Superior temporal gyrus (tissue), 1 donor: Measurements from ENCODE around the gene FBXO41.
A peak's percentile ranks its signal among the peaks of the same experiment; 100 is the strongest.

Experiments used
- DNase-seq: peaks from one replicate; pipeline ENCODE4 v3.0.0-alpha.2; 2016; ENCODE audit errors: extremely low spot score

The FBXO41 gene

GRCh38 chr2:73214120-73215035 is 69.9 kb downstream of the FBXO41 start, which contains the start of gene SMYD5:
Gene SMYD5, plus strand, starts transcription at chr2:73214245. Its CDS starts 22 bp downstream, at chr2:73214267.
- peak; percentile 84 for DNase-seq

- peak; percentile 81 for DNase-seq
These were observed 71.7 kb downstream of the FBXO41 start for GRCh38 chr2:73212448-73213176.

GRCh38 chr2:73212098-73212447 is 72.2 kb downstream of the FBXO41 start:
- no peak for DNase-seq

- no peak for DNase-seq
These were observed 73.6 kb downstream of the FBXO41 start for GRCh38 chr2:73210696-73211095.

GRCh38 chr2:73210019-73210418 is 74.3 kb downstream of the FBXO41 start:
- no peak for DNase-seq

GRCh38 chr2:73208258-73208657 is 76.0 kb downstream of the FBXO41 start:
- DNase-seq: no peak

- no peak for DNase-seq
These were observed 78.7 kb downstream of the FBXO41 start for GRCh38 chr2:73205611-73206010.
